PC-9 (cell line): ENCODE data around the gene NEURL1B. TPM values are rescaled to one million over a fixed set of nuclear protein-coding genes. Genes with fewer than 3 reads are reported as not detected.

Source experiments
- BruUV-seq: library from RNA; stranded (reverse); fragments of 400-500 nt; replicated peaks from 2 replicates; lab custom pipeline; 2021; lab: Mats Ljungman, UMichigan
- CTCF ChIA-PET: fragments of 300-600 bp; sonication (Branson Sonifier 250); formaldehyde crosslinking; loops from one replicate; lab custom pipeline; 2022; ENCODE audit warnings: antibody characterized with exemption; lab: Charles Lee
- POLR2A ChIA-PET: fragments of 300-600 bp; sonication (Branson Sonifier 250); formaldehyde crosslinking; loops from one replicate; lab custom pipeline; 2022; ENCODE audit warnings: antibody characterized with exemption; ENCODE audit not compliant: unreplicated experiment; lab: Charles Lee
- DNase-seq, 2 experiments: peaks; one replicate each; pipeline versions ENCODE4 v3.0.0 to v3.0.0-alpha.2; 2015 to 2022; ENCODE audit warnings: mixed read lengths in 1 of 2
- H2AFZ ChIP-seq: fragments of 200-600 bp; sonication (generic); 2 replicates; pipeline ENCODE4 v1.8.1; 2017; ENCODE audit warnings: antibody characterized with exemption
- H3F3A ChIP-seq: fragments of 200-600 bp; sonication (generic); 2 replicates; pipeline ENCODE4 v1.8.1; 2017; ENCODE audit warnings: antibody characterized with exemption, mild to moderate bottlenecking, low read depth; ENCODE audit not compliant: insufficient read depth
- H3K27ac ChIP-seq: fragments of 200-600 bp; sonication (generic); 2 replicates; pipeline ENCODE4 v1.6.1; 2016; ENCODE audit warnings: mixed run types
- H3K27me3 ChIP-seq: fragments of 200-600 bp; sonication (generic); 2 replicates; pipeline ENCODE4 v1.6.1; 2016; ENCODE audit warnings: low read depth, mixed run types; ENCODE audit not compliant: insufficient read depth
- H3K36me3 ChIP-seq: fragments of 200-600 bp; sonication (generic); 2 replicates; pipeline ENCODE4 v1.6.1; 2016; ENCODE audit warnings: low read depth, mixed run types
- H3K4me1 ChIP-seq: fragments of 200-600 bp; sonication (generic); replicated peaks from 2 replicates; pipeline ENCODE4 v1.6.1; 2016; ENCODE audit warnings: mixed run types; ENCODE audit not compliant: insufficient read depth
- H3K4me2 ChIP-seq: fragments of 200-600 bp; sonication (generic); 2 replicates; pipeline ENCODE4 v1.6.1; 2017; ENCODE audit warnings: mixed run types
- H3K4me3 ChIP-seq: fragments of 200-600 bp; sonication (generic); 2 replicates; pipeline ENCODE4 v1.6.1; 2016; ENCODE audit warnings: mixed run types
- H3K79me2 ChIP-seq: fragments of 200-600 bp; sonication (generic); 2 replicates; pipeline ENCODE4 v1.6.1; 2017; ENCODE audit warnings: low read depth, mixed run types
- H3K9me2 ChIP-seq: fragments of 200-600 bp; sonication (generic); 2 replicates; pipeline ENCODE4 v1.8.1; 2017; ENCODE audit warnings: mild to moderate bottlenecking; ENCODE audit not compliant: insufficient read depth
- H3K9me3 ChIP-seq: fragments of 200-600 bp; sonication (generic); 2 replicates; pipeline ENCODE4 v1.8.1; 2016; ENCODE audit warnings: low read depth; ENCODE audit not compliant: insufficient read depth
- H4K20me1 ChIP-seq: fragments of 200-600 bp; sonication (generic); 2 replicates; pipeline ENCODE4 v1.8.1; 2017; ENCODE audit not compliant: insufficient read depth
- EZH2 ChIP-seq: fragments of 200-600 bp; sonication (generic); IDR thresholded peaks from 2 replicates; pipeline ENCODE4 v1.8.0; 2017; ENCODE audit warnings: antibody characterized with exemption, low read depth
- intact Hi-C: fragments of 100-400 bp; cut with micrococcal nuclease; formaldehyde crosslinking; loops from one replicate; pipeline ENCODE4 v1.10.0; 2022; ENCODE audit not compliant: unreplicated experiment
- total RNA-seq: library from RNA; stranded (reverse); gene quantifications from 2 replicates; pipeline ENCODE4 v1.2.3, GENCODE V29; 2021
- TF ChIP-seq, protein P1 (sequence below): fragments of 200-600 bp; sonication (generic); conservative IDR thresholded peaks from 2 replicates; pipeline ENCODE4 v1.6.1; 2017; ENCODE audit warnings: mixed run types, antibody characterized with exemption, mild to moderate bottlenecking, moderate library complexity

NEURL1B gene
- total RNA-seq, 1 experiment from 2014 or later, result 14.3 TPM

GRCh38 chr5:172718527-172719114, 77.6 kb downstream of the NEURL1B start:
- ChIA-PET CTCF (no interaction called here), POLR2A (no interaction called here)
- no peaks in the 10 kb centered on the region for H3K27me3 ChIP-seq
- no peaks in the 10 kb centered on the region for H3K36me3 ChIP-seq
- no peaks in the 10 kb centered on the region for H3K9me3 ChIP-seq
- no peaks in the 10 kb centered on the region for H3K9me2 ChIP-seq
- peaks cover 4% of the 10 kb centered on the region; the same call in 1 of the 2 replicates for H3F3A ChIP-seq
- H2AFZ ChIP-seq, result no peak overlapping the region
- no peaks in the 10 kb centered on the region for H4K20me1 ChIP-seq
- H3K79me2 ChIP-seq, result no peaks in the 10 kb centered on the region
- no peak overlapping the region for H3K27ac ChIP-seq
- H3K4me2 ChIP-seq, result no peak overlapping the region
- BruUV-seq, result no TSS peak
- intact Hi-C loops, result loop anchor here (5.0 kb wide), 1 partner anchor 259 kb away; no protein-coding TSS in a partner anchor
- no peak overlapping the region for H3K4me3 ChIP-seq
- no peak for TF ChIP-seq EZH2
- TF ChIP-seq, protein P1, sequence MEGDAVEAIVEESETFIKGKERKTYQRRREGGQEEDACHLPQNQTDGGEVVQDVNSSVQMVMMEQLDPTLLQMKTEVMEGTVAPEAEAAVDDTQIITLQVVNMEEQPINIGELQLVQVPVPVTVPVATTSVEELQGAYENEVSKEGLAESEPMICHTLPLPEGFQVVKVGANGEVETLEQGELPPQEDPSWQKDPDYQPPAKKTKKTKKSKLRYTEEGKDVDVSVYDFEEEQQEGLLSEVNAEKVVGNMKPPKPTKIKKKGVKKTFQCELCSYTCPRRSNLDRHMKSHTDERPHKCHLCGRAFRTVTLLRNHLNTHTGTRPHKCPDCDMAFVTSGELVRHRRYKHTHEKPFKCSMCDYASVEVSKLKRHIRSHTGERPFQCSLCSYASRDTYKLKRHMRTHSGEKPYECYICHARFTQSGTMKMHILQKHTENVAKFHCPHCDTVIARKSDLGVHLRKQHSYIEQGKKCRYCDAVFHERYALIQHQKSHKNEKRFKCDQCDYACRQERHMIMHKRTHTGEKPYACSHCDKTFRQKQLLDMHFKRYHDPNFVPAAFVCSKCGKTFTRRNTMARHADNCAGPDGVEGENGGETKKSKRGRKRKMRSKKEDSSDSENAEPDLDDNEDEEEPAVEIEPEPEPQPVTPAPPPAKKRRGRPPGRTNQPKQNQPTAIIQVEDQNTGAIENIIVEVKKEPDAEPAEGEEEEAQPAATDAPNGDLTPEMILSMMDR, result no peak
- no peak for DNase-seq
- peaks cover 14% of the 10 kb centered on the region for H3K4me1 ChIP-seq

GRCh38 chr5:172719211-172719610, 78.1 kb downstream of the NEURL1B start:
- Histone ChIP-seq H3K9me2 (no peaks in the 10 kb centered on the region), H3K4me3 (no peak overlapping the region), H3K9me3 (no peaks in the 10 kb centered on the region), H3K4me2 (no peak overlapping the region), H3K27ac (no peak overlapping the region), H3K36me3 (no peaks in the 10 kb centered on the region), H4K20me1 (no peaks in the 10 kb centered on the region), H3K27me3 (no peaks in the 10 kb centered on the region), H3K4me1 (peaks cover 14% of the 10 kb centered on the region), H2AFZ (no peak overlapping the region), H3K79me2 (no peaks in the 10 kb centered on the region), H3F3A (peaks cover 4% of the 10 kb centered on the region; the same call in 1 of the 2 replicates)
- BruUV-seq, result no TSS peak
- DNase-seq, result no peak
- ChIA-PET CTCF (no interaction called here), POLR2A (no interaction called here)
- TF ChIP-seq EZH2, result no peak
- TF ChIP-seq, protein P1, result no peak
- intact Hi-C loops, result loop anchor here (5.0 kb wide), 1 partner anchor 258 kb away; no protein-coding TSS in a partner anchor

DNA sequence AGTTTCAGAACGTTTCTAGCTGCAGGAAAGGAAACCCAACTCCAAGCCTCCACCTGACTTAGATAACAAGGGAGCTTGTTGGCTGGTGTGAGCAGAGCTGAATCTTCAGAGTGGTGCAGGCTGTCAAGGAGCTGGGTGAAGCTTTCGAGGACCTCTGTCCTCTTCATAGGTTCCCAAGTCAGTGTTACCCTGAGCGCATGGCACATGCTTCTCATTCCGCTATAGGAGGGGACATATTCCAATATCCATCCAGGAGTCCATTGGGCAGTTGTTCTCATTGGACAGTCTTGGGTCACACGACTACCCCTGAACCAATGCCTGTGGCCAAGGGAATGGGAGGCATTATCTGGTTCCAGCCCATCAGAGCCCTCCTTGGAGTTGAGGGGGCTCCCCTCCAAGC, 79.6 kb downstream of the NEURL1B start:
- Histone ChIP-seq H3K36me3 (no peaks in the 10 kb centered on the region), H3K27me3 (no peaks in the 10 kb centered on the region), H2AFZ (no peak overlapping the region), H3K9me2 (no peaks in the 10 kb centered on the region), H3K79me2 (no peaks in the 10 kb centered on the region), H3F3A (no peaks in the 10 kb centered on the region; the same call in 1 of the 2 replicates), H4K20me1 (no peaks in the 10 kb centered on the region), H3K4me2 (no peak overlapping the region), H3K4me3 (no peak overlapping the region), H3K27ac (no peak overlapping the region), H3K4me1 (0 out of 2 replicates have a peak, but pooled peaks cover 3% of the 10 kb centered on the region), H3K9me3 (no peaks in the 10 kb centered on the region)
- ChIA-PET POLR2A (no interaction called here), CTCF (no interaction called here)
- intact Hi-C loops, result no loop called here
- no TSS peak for BruUV-seq
- TF ChIP-seq EZH2, result no peak
- TF ChIP-seq, protein P1, result no peak
- no peak for DNase-seq
